GM10266 (cell line): ENCODE measurements around the gene MMP28.

Source experiments
- DNase-seq: peaks from one replicate; pipeline ENCODE4 v3.0.0; 2012; ENCODE audit errors: extremely low spot score
- TF ChIP-seq, protein P1 (sequence below): IDR thresholded peaks from 2 replicates; pipeline ENCODE4 v1.5.1; 2012; ENCODE audit warnings: mild to moderate bottlenecking, low read depth; ENCODE audit not compliant: control insufficient read depth, insufficient read depth; ENCODE audit errors: missing control alignments

MMP28 gene

DNA sequence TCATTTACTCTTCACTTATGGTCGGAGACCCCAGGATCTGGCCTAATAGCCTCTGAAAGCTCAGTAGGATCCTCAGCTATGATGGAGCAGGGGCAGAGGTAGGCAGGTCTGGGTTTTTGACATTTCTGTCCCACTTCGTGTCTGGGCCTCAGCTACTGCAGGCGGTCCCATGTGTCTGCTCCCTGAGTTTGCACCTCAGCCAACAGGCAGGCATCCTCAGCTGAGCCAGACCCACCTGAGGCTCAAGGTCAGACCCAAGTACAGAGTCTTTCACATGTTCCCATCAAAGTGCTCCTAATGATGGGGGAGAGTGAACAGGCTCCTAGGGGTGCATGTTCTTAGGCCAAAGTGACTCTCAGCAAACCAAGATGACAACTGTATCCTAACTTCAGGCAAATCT lies 66.9 kb downstream of the MMP28 start:
- TF ChIP-seq, protein P1, sequence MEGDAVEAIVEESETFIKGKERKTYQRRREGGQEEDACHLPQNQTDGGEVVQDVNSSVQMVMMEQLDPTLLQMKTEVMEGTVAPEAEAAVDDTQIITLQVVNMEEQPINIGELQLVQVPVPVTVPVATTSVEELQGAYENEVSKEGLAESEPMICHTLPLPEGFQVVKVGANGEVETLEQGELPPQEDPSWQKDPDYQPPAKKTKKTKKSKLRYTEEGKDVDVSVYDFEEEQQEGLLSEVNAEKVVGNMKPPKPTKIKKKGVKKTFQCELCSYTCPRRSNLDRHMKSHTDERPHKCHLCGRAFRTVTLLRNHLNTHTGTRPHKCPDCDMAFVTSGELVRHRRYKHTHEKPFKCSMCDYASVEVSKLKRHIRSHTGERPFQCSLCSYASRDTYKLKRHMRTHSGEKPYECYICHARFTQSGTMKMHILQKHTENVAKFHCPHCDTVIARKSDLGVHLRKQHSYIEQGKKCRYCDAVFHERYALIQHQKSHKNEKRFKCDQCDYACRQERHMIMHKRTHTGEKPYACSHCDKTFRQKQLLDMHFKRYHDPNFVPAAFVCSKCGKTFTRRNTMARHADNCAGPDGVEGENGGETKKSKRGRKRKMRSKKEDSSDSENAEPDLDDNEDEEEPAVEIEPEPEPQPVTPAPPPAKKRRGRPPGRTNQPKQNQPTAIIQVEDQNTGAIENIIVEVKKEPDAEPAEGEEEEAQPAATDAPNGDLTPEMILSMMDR = no peak
- no peak for DNase-seq

DNA sequence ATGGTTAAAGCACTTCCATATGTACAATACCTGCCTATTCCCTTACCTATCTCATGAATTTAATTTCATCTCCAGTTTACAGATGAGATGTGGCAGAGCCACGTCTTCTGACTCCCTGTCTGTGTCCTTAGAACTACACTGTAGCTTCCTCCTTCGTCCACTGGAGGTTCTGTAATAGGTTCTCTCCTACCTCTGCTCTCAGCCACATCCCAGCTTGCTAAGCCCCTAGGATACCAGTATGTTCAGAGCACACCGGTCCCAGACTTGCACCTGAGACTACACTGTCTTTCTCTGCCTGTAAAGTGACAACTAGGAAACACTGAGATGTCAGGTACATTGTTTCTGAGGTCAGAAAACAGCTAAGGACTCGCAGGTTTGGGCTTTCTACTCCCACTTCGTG lies 67.8 kb downstream of the MMP28 start:
- TF ChIP-seq, protein P1 = no peak

DNA sequence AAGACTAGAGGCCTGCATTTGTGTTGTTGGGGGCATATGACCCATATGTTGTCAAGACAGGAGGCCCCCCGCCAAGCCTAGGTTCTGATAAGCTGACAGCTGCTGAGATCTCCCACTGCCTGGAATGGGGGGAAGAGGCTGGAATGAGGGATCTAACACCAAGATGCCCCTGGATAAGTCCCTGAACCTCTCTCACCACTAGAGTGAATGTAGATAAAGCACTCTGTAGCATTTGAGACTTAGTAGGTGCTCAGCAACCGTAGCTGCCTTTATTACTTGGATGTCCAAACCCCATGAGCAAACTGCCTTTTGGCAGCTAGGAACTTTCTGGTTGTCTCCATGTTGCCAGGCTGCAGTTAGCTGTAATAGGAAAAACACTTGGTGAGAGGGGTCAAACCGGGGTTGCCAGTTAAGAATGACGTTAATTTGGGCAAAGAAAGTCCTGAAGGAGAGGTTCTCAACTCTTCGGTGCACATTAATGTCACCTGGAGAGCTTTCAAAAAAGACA lies 68.4 kb downstream of the MMP28 start:
- TF ChIP-seq, protein P1 = no peak
- DNase-seq = no peak

More for the DNA sequence above, 67.8 kb downstream of the MMP28 start:
- no peak for DNase-seq

DNA sequence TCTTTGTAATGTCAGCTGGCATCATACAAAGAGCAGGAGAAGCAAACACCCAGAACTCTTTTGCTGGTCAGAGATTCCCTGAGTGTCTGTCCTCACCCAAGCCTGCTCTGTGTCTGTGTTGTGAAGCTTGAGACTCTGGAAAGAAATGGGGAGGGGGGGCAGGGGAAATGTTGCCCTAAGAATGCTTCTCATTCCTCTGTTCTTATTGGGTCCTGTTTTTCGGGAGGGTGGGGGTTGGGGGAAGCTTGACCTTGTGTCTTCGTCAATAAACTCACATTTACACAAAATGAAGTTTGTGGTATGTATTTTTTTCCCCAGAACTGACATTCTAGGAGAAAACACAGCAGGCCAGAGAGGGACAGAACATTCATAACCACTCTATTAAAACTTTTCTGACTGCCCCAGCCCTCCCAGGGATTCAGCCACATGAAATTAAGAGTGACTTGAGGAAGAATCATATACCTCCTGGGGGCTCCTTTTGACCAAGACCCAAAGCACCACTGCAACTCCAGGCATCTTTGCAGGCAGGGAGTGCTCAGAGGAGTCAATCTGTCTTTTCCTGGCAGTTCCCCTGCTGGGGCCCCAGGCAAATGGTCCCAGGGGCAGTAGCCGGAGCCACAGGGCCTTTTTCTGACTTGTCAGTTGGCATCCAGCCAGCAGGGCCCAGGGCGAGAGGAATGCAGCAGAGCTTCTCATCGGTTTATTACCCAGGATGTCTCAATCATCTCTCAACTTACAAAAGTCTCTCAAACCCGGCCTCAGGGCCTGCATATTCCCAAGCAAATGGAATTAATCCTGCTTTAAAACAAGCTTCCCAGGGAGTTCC lies 69.1 kb downstream of the MMP28 start:
- DNase-seq = no peak
- TF ChIP-seq, protein P1 = no peak

DNA sequence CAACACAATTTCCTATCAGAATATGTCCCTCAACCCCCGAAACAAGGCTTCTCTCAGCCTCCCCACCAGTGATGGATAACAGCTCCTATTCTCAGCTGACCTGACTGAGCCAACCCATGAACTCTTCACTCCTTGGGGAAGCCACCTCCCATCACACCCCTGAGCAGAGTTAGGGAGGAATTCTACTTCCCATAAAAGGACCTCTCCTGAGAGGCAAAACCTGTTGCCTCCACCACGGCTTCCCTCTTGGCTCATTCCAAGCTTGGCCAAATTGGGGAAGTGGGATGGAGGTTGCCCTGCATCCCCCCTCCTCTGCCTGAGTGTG lies 69.7 kb downstream of the MMP28 start:
- no peak for DNase-seq
- TF ChIP-seq, protein P1 = no peak

GRCh38 chr17:35725058-35725457 lies 70.4 kb downstream of the MMP28 start:
- TF ChIP-seq, protein P1 = no peak
- no peak for DNase-seq

GRCh38 chr17:35723735-35724134 lies 71.7 kb downstream of the MMP28 start:
- no peak for DNase-seq
- TF ChIP-seq, protein P1 = no peak
